Activated naive CD4-positive, alpha-beta T cell treated with anti-CD3 and anti-CD28 coated beads, Interleukin-2, amount 10 ng/mL, durations not matched to agents 7 days and 5 days (primary cell): ENCODE results near the gene PDE6B.
"Not testable (repeated sequence)": the region's sequence is repeated elsewhere in the genome, so short reads cannot be mapped to it uniquely, and the experiment has no call there.

Experiments used
- CTCF ChIA-PET: fragments of 350-600 bp; sonication (Branson Sonifier 250); formaldehyde crosslinking; loops from one replicate; lab custom pipeline; 2021; ENCODE audit warnings: antibody characterized with exemption; lab: Charles Lee
- DNase-seq: peaks from one replicate; pipeline ENCODE4 v3.0.0-alpha.2; 2020
- H3K27ac Mint-ChIP-seq: one replicate; pipeline ENCODE4 v1.8.0; 2021; ENCODE audit warnings: mild to moderate bottlenecking, moderate library complexity, mixed read lengths
- H3K27me3 Mint-ChIP-seq: one replicate; pipeline ENCODE4 v1.8.0; 2021; ENCODE audit warnings: mild to moderate bottlenecking, mixed read lengths
- H3K36me3 Mint-ChIP-seq: one replicate; pipeline ENCODE4 v1.8.0; 2021; ENCODE audit warnings: mixed read lengths
- H3K4me1 Mint-ChIP-seq: one replicate; pipeline ENCODE4 v1.8.0; 2021; ENCODE audit warnings: mixed read lengths
- H3K4me3 Mint-ChIP-seq: one replicate; pipeline ENCODE4 v1.8.0; 2021; ENCODE audit warnings: mild to moderate bottlenecking, moderate library complexity, mixed read lengths
- H3K9me3 Mint-ChIP-seq: one replicate; pipeline ENCODE4 v1.8.0; 2021; ENCODE audit warnings: mixed read lengths

PDE6B gene

GRCh38 chr4:633406-633805, 8.0 kb downstream of the PDE6B start:
- H3K4me3 Mint-ChIP-seq, result no peak overlapping the region
- DNase-seq, result no peak
- H3K9me3 Mint-ChIP-seq, result peaks cover 23% of the 10 kb centered on the region
- no peaks in the 10 kb centered on the region for H3K36me3 Mint-ChIP-seq
- H3K4me1 Mint-ChIP-seq, result no peaks in the 10 kb centered on the region
- H3K27me3 Mint-ChIP-seq, result no peaks in the 10 kb centered on the region
- CTCF ChIA-PET, result no interaction called here
- H3K27ac Mint-ChIP-seq, result no peak overlapping the region

DNA sequence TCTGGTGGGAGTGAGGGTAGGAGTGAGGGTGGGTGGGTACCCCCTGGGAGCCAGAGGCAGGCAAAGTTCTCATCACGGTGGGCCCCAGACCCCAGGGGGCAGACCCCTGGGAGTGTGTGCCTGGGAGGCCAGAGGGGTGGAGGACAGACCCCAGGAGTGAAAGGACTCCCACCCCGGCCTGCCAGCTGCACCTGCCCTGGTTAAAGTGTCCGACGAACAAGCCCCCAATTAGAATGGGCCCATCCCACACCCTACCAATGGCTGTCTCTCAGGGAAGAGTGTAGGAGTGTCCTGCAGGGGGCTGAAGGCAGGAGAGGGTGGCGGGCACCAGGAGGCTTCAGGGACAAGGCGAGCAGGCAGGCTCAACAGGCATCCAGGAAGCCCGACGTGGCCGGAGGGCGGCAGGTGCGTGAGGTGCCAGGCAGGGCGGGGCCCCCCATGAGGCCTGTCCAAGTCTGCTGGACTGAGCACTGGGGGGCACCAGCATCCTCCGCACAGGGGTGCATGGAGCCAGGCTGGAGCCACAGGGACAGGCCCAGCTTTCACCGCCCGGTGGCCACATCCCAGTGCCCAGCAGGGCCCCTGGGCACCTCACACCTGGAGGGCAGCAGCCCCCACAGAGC, 8.7 kb downstream of the PDE6B start:
- H3K27me3 Mint-ChIP-seq, result no peaks in the 10 kb centered on the region
- no peak for DNase-seq
- no peaks in the 10 kb centered on the region for H3K36me3 Mint-ChIP-seq
- peaks cover 23% of the 10 kb centered on the region for H3K9me3 Mint-ChIP-seq
- no peak overlapping the region for H3K4me3 Mint-ChIP-seq
- no peak overlapping the region for H3K27ac Mint-ChIP-seq
- no peaks in the 10 kb centered on the region for H3K4me1 Mint-ChIP-seq
- CTCF ChIA-PET, result no interaction called here

- Mint-ChIP-seq H3K4me3 (no peak overlapping the region), H3K4me1 (no peaks in the 10 kb centered on the region), H3K9me3 (peaks cover 23% of the 10 kb centered on the region), H3K27me3 (no peaks in the 10 kb centered on the region), H3K27ac (no peak overlapping the region), H3K36me3 (no peaks in the 10 kb centered on the region)
- no peak for DNase-seq
- CTCF ChIA-PET, result no interaction called here
These were observed 9.2 kb downstream of the PDE6B start for GRCh38 chr4:634599-634985.

- H3K4me1 Mint-ChIP-seq, H3K27ac Mint-ChIP-seq, H3K4me3 Mint-ChIP-seq, CTCF ChIA-PET, H3K36me3 Mint-ChIP-seq, DNase-seq, H3K27me3 Mint-ChIP-seq: not testable (repeated sequence)
- peaks cover 23% of the 10 kb centered on the region for H3K9me3 Mint-ChIP-seq
These were observed 9.9 kb downstream of the PDE6B start for GRCh38 chr4:635066-635835.

DNA sequence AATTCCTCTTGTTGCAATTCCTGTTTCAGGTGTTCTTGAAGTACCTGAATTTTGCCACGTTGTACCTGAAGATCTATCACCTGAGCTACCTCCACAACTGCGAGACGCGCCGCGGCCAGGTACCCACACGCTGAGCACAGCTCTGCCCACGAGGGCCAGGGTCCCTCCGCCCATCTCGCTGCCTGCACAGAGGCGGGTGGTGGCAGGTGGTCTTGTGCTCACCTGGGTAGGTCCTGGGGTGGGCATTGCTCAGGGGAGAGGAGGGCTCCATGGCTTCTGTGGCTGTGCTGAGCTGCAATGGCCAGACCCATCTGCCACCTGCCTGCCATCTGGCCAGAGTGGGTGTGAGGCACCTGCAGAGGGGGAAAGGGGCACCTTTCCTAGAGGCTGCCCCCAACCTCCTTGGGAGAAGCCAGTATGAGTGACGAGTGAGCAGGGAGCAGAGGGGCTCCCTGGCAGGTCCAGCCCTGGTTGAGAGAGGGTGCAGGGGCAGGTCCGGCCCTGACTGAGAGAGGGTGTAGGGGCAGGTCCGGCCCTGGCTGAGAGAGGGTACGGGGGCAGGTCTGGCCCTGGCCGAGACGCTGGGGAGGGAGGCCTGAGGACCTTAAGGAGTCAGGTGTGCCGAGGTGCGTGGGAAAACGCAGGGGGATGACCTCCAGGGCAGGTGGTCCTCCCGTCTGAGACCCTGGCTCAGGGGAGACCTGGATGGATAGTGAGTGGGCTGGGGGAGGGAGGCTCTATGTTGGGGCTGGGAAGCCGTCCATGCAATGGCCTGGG, 10.7 kb downstream of the PDE6B start:
- H3K9me3 Mint-ChIP-seq, result peaks cover 19% of the 10 kb centered on the region
- H3K4me1 Mint-ChIP-seq, result no peaks in the 10 kb centered on the region
- H3K27me3 Mint-ChIP-seq, result no peaks in the 10 kb centered on the region
- no peak overlapping the region for H3K4me3 Mint-ChIP-seq
- DNase-seq, result no peak
- H3K27ac Mint-ChIP-seq, result no peak overlapping the region
- CTCF ChIA-PET, result no interaction called here
- no peaks in the 10 kb centered on the region for H3K36me3 Mint-ChIP-seq

- Mint-ChIP-seq H3K36me3 (no peaks in the 10 kb centered on the region), H3K9me3 (peaks cover 14% of the 10 kb centered on the region), H3K27ac (no peak overlapping the region), H3K27me3 (no peaks in the 10 kb centered on the region), H3K4me3 (no peak overlapping the region), H3K4me1 (no peaks in the 10 kb centered on the region)
- CTCF ChIA-PET, result no interaction called here
- DNase-seq, result no peak
These were observed 11.3 kb downstream of the PDE6B start for GRCh38 chr4:636628-637159.

DNA sequence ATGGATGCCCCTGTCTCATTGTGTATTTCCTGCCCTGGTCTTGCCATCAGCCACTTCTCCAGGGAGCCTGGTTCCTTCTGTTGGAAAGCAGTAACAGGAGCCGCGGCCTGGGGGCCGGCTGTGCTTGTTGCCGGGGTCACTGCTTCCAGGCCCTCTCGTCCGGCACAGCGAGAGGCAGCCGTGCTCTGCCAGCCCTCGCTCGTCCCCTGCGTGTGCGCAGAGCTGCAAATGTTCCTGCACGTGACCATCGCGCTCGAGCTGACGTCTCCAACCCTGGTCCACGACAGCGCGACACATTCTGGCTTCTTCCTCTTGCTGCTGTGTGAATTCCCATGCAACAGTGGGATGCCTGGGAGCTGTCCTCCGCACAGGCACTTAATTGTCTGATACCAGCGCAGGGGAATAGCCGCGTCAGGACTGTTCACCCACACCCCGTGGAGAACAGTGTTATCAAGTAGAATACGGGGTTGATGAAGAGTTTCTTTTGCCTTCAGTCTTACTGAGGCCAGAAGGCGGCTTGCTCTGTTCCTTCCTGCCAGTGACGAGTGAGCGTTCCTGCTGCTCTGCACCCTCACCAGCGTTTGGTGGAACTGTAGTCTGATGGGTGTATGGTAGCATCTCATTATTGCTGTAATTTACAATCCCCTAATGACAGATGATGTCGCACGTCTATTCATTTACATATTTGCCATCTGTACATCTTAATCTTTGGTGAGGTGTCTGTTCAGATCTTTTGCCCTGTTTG, 12.3 kb downstream of the PDE6B start:
- CTCF ChIA-PET, result no interaction called here

GRCh38 chr4:642366-642765, 17.0 kb downstream of the PDE6B start:
- H3K4me3 Mint-ChIP-seq, H3K27ac Mint-ChIP-seq, H3K36me3 Mint-ChIP-seq, H3K27me3 Mint-ChIP-seq, DNase-seq, H3K4me1 Mint-ChIP-seq, CTCF ChIA-PET: not testable (repeated sequence)
- H3K9me3 Mint-ChIP-seq, result peaks cover 12% of the 10 kb centered on the region

More for the DNA sequence above, 12.3 kb downstream of the PDE6B start:
- H3K9me3 Mint-ChIP-seq, result peaks cover 4% of the 10 kb centered on the region
- no peak for DNase-seq
- H3K27ac Mint-ChIP-seq, result no peak overlapping the region
- no peaks in the 10 kb centered on the region for H3K4me1 Mint-ChIP-seq
- no peak overlapping the region for H3K4me3 Mint-ChIP-seq
- no peaks in the 10 kb centered on the region for H3K27me3 Mint-ChIP-seq
- H3K36me3 Mint-ChIP-seq, result no peaks in the 10 kb centered on the region

DNA sequence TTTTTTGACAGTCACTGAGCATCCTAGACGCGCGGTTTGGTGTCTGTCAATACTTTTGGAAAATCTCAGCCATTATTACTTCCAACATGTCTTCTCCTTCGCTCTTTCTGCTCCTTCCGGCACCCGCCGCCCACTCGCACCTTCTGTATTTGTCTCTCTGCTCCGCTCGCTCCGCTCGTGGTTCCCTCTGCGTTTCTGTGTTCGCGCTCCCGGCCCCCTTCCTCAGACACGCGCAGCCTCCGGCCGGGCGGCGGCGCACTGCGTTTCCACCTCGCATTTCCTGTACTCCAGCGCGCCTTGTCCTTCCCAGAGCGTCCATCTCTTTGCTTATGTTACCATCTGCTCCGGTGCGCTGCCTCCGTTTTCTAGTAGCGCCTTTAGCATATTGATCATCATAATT, 21.1 kb downstream of the PDE6B start:
- CTCF ChIA-PET, result no interaction called here
- Mint-ChIP-seq H3K27ac (peak overlapping the region; percentile 56), H3K27me3 (peaks cover 19% of the 10 kb centered on the region)

DNA sequence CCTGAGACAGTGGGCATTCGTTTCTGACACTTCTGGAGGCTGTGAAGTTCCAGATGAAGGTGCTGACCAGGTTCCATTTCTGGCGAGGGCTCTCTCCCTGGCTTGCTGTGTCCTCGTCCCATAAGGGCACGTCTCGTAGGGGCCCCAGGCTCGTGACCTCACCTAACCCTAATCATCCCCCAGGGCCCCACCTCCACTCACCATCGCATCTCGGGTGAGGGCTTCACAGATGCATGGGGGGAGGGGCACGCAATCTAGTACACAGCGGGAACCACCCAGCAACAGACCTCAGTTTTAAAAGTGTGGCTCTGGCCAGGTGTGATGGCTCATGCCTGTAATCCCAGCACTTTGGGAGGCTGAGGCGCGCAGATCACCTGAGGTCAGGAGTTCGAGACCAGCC, 22.1 kb downstream of the PDE6B start:
- H3K9me3 Mint-ChIP-seq, result peaks cover 11% of the 10 kb centered on the region
- peaks cover 5% of the 10 kb centered on the region for H3K36me3 Mint-ChIP-seq
- no peak for DNase-seq
- H3K27ac Mint-ChIP-seq, result no peak overlapping the region
- H3K27me3 Mint-ChIP-seq, result peaks cover 28% of the 10 kb centered on the region
- H3K4me3 Mint-ChIP-seq, result no peak overlapping the region
- CTCF ChIA-PET, result no interaction called here
- H3K4me1 Mint-ChIP-seq, result peaks cover 5% of the 10 kb centered on the region

More for the DNA sequence above, 21.1 kb downstream of the PDE6B start:
- Mint-ChIP-seq H3K36me3 (peaks cover 5% of the 10 kb centered on the region), H3K4me1 (peaks cover 5% of the 10 kb centered on the region), H3K4me3 (peak overlapping the region; percentile 64), H3K9me3 (peaks cover 11% of the 10 kb centered on the region)
- no peak for DNase-seq

GRCh38 chr4:648579-649292, 23.4 kb downstream of the PDE6B start:
- Mint-ChIP-seq H3K9me3 (peaks cover 11% of the 10 kb centered on the region), H3K4me1 (peaks cover 5% of the 10 kb centered on the region), H3K27me3 (peaks cover 28% of the 10 kb centered on the region), H3K4me3 (no peak overlapping the region), H3K36me3 (peaks cover 5% of the 10 kb centered on the region), H3K27ac (no peak overlapping the region)
- CTCF ChIA-PET, result no interaction called here
- DNase-seq, result no peak

GRCh38 chr4:649293-649625, 23.9 kb downstream of the PDE6B start:
- H3K27me3 Mint-ChIP-seq, result peaks cover 28% of the 10 kb centered on the region
- peaks cover 11% of the 10 kb centered on the region for H3K9me3 Mint-ChIP-seq
- H3K27ac Mint-ChIP-seq, result no peak overlapping the region
- peaks cover 5% of the 10 kb centered on the region for H3K36me3 Mint-ChIP-seq
- H3K4me1 Mint-ChIP-seq, result peaks cover 5% of the 10 kb centered on the region
- DNase-seq, result no peak
- CTCF ChIA-PET, result no interaction called here
- H3K4me3 Mint-ChIP-seq, result no peak overlapping the region

DNA sequence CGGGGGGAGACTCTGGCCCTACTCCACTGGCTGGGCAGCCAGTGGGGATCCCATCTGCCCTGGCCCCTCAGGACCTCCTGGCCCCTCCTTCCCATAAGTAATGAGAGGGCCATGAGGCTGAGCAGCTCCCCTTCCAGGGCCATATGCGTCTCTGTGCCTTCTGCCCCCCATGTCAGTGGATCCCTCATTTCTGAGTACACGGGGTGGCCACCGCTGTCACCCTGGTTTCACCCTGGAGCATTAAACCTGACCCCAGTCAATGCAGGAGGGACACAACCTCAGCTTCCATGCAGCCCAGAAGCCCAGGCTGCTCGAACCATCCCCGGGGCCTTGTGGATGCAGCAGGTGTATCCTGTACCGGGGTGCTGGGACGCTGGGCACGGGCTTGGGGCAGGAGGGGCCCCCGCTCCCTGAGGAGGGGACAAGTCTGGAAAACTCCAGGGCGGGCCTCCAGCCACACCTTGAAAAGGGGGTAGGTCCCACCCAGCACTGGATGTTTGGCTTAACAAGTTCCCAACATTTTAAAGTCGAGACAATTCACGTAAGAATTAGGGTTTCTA, 24.5 kb downstream of the PDE6B start:
- H3K9me3 Mint-ChIP-seq, result peaks cover 9% of the 10 kb centered on the region
- peaks cover 5% of the 10 kb centered on the region for H3K4me1 Mint-ChIP-seq
- peaks cover 28% of the 10 kb centered on the region for H3K27me3 Mint-ChIP-seq
- no peak overlapping the region for H3K27ac Mint-ChIP-seq
- CTCF ChIA-PET, result no interaction called here
- DNase-seq, result no peak
- H3K4me3 Mint-ChIP-seq, result no peak overlapping the region
- peaks cover 5% of the 10 kb centered on the region for H3K36me3 Mint-ChIP-seq
